Central memory CD4-positive, alpha-beta T cell (primary cell): ENCODE results near the gene EEIG2.
A peak's percentile ranks its signal among the peaks of the same experiment; 100 is the strongest.

Experiments
- DNase-seq: peaks from one replicate; pipeline ENCODE4 v3.0.0; 2022

EEIG2 gene

DNA sequence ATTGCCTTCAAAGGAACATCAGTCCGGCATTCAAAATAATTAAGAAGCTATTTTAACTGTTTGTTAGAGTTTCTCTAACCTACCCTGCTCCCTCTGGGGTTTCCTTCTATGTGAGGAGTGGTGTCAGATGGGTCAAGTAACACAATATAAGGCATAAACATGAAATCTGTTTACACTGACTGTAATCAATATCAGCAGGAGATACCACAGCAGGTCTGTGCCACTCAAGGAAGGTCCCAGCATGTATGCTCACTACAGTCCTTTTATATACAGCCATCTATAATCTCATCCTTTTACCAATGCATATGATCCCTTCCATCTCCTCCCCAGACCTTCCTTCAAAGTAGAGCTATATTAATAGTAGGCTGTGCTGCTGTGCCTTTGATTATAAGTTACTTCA is 25.4 kb downstream of the EEIG2 start:
- no peak for DNase-seq

DNA sequence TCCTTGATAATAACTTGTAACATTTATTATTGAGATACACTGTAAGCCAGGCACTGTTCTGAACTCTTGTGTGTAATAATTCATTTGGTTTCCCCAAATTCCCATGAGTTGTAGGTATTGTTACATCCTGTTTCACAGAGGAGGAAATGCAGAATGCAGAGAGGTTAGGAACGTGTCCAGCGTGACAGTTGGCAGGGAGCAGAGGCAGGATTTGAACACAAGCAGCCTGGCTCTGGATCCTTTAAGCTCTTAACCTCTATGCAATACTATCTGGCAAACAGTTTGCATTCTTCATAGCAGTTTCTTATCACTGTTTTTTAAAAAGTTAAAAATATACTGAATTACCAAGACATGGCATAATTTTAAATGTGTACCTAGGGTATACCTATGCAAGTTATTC is 30.5 kb downstream of the EEIG2 start:
- DNase-seq = no peak

DNA sequence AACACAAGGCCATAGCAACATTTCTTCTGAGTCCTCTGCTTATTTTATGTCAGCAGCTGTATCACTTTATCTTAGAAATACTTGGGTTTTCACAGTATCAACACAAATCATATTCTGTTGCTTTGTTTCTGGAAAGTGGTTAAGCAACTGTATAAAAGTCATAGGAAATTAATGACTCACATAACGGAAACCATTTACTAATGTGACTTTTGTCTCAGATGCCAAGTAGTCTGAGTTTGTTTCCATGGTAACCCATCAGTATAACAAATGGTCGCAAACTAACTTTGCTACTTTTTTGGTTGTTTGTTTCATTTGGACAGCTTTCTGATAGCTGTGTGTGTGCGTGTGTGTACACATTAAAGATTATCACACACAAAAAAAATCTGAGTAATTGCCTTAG is 31.1 kb downstream of the EEIG2 start:
- DNase-seq = peak; percentile 83

DNA sequence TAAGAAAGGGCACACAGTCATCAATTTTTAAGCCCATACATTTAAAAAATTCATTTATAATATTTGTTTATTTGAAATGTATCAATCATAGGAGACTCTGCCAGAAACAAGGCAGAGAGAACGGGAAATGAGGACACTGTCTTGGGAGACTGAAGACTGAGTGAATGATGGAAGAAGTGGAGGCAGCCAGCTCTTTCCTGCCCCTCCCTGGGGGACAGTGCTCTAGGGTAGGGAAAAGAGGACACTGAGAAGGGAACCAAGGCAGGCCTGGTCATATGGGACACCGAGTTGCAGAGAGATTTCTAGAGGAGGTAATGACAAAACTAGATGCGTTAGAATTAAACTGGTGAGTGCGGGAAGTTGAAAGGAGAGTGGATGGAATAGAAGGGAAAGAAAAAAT is 31.6 kb downstream of the EEIG2 start:
- no peak for DNase-seq

DNA sequence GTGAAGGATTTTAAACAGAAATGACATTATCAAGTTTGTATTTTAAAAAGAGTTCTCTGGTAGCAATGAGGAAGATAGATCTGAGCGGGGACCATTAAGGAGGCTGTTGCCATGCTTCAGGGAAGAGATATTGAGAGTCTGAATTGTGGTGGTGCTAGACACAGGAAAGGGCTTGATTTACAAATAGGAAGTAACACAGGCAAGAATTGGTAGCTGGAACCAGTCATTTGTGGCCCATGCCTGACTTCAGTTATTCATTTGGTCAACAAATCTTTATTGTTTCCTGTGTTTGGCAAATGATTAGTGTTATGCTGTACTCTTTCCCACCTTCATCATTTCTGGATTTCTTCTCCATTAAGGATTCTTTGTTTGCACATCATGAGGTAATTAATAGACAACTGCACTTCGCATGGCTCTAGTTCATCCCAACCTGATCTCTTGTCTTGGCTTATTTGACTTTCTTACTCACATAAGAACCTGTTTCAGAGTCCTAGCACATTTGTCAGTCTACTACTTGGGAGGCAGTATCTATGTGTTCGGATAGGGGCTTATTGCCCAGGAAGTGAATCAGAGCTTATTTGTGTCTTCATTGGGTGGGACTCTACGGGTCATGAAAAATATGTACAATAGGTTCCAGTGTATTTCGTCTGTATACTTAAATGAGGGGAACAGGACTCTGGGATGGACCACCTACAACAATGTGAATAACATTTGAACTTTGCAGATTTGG is 32.3 kb downstream of the EEIG2 start:
- DNase-seq = no peak

DNA sequence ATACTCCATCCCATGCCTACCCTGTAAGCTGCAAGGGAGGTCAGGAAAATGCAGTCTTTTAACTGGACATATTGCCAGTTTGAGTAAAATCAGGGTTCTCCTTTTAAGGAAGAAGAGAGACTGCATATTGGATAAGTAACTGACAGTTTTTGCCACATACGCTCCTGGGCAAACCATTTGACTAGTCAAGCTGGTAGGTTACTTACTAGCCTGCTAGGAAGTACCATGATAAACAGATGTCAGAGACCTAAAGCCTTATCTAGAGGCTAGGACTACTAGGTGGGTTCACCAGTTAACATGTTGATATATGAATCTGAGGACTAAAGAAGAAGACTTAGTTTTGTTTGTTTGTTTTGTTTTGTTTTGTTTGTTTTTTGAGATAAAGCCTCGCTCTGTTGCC is 33.5 kb downstream of the EEIG2 start:
- no peak for DNase-seq

DNA sequence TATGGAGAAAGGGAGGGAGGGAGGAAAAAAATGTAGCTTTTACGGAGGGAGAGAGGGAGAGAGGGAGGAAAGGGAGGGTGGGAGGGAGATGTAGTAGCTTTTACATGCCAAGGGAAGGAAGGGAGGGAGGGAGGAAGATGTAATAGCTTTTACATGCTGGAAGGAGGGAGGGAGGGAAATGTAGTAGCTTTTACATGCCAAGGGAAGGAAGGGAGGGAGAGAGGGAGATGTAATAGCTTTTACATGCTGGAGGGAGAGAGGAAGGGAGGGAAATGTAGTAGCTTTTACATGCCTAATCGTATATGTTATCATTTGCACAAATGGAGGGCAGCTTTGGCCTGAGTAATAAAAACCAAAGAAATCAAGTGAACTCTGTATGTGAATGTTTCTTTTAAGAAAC is 35.6 kb downstream of the EEIG2 start:
- no peak for DNase-seq

DNA sequence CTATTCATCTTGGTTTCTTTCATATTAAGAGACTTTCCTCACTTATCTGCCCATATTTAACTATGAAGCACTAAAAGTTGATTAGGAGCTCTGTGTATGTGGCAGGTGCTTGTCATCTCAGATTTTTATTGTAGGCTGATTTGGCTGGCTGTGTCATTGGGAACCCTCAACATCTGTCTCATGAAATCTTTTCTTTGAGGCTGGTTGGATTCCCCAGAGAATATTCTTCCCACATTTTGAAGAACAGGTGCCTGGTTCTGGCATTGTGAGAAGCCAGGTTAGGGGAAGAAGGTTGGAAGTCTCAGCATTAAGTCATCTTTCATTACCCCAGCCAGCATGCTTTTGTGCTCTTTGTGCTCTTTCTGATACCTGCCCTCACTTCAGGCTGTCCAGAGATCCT is 37.1 kb downstream of the EEIG2 start:
- DNase-seq = no peak

DNA sequence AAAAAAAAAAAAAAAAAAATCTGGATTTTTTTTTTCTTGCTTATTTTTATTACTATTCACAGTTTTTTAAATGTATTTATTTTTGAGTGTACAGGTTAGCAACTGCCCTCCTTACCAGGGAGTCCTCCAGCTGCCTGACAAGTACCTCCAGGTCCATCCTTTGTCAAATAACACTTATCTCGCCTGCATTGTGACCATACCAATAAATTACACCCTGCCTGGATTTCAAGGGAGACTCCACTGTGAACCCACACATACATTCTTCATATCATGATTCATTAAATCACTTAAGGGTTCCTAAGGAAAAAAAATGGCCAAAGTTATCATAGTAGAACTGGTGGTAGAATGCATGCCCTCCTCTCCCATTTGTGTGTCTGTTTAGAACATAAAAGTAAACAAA is 38.4 kb downstream of the EEIG2 start:
- no peak for DNase-seq

DNA sequence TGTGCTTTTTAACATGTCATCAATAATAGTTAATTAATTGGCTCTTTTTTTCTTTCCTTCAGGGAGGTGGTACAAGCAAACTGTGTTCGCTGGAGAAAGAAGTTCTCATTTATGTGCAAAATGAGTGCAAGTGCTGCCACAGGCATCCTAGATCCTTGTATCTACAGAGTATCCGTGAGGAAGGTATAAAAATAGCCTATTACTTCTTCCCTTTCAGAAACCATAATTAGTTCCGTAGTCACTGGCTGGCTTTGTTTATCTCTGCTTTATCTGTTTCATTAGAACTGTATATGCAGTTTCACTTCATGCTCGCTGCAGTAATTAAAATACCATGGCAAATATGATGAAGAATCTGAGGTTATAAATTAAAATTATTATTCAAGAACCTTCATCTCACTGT is 40.6 kb downstream of the EEIG2 start:
- no peak for DNase-seq

DNA sequence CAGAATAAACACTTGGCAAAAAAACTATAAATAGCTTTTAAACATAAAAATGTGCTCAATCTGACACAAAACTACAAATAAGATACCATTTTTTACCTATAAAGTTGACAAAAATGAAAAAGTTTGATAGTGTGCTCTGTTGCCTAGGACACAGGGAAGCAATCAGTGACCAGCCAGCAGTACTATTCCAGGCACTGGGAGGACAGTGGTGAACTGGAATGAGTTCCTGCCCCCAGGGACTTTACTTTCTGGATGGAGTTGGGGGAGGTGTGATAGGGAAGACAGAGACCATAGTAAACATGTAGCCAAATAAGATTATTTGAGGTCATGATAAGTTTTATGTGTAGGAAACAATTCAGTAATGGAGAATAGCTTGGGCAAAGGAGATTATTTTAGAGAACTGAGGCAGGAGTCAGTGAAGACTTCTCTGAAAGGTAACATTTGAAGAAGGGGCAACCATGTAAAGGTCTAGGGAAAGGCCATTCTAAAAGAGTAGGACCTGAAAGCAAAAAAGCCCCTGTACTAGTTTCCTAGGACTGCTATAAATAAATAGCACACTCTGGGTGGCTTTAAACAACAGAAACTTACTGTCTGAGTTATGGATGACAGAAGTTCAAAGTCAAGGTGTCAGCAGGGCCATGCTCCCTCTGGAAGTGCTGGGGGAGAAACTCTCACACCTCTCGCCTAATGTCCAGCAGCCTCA is 42.0 kb downstream of the EEIG2 start:
- DNase-seq = no peak

DNA sequence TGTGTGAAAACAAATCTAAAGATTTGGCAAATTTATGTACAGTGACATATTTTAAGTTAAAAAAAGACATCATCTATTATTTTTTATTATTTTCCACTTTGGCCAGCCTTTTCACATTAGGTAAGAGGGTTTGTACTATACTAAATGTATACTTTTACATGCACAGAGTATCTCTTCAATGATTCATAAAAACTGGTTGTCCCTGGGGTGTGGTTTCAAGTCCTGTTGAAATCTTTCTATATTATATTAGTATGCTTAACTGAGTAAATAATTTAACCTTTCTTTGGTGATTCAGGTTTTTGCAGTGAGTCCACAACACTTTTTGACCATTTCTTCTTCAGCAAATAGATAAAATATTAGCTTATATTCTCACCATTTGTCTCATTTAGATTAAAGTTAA is 45.7 kb downstream of the EEIG2 start:
- no peak for DNase-seq

DNA sequence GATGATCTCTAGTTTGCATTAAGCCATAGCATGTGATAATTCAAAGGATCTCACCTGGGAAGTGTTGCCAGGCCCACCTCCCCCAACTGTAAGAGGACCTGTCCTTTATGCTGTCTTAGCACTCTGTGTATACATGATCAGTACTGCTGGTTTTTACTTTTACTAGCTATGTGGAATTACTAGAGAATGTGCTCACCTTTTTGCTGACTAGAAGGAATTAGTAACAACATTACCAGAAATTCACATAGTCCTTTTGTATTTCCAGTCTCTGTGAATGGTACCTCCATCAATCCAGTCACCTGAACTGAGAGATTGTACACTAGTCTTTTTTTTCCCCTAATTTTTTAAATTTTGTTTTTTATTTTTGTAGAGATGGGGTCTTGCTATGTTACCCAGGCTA is 46.6 kb downstream of the EEIG2 start:
- DNase-seq = no peak

DNA sequence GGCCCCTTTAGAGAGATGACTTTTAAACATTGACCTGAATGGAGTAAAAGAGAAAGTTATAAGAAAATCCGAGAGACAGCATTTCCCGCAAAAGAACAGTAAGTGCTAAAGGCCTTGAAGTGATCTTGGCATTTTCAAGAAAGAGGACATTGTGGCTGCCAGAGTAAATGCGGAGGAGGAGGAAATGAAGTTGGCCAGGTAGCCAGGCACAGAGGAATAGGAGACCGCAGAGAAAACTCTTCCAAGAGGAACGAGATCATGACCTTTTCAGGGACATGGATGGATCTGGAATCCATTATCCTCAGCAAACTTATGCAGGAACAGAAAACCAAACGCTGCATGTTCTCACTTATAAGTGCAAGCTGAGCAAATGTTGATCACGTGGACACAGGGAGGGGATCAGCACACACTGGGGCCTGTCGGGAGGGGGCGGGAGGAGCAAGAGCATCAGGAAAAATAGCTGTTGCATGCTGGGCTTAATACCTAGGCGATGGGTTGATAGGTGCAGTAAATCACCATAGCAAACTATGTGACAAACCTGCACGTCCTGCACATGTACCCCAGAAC is 49.7 kb downstream of the EEIG2 start:
- no peak for DNase-seq
